Stimulated activated naive CD8-positive, alpha-beta T cell treated with anti-CD3 and anti-CD28 coated beads, Interleukin-15, Interleukin-2, amounts not matched to agents 100 ng/mL and 50 ng/mL, for 24 hours (primary cell): ENCODE results near the gene PHLPP1.
"Not testable (repeated sequence)": the region's sequence is repeated elsewhere in the genome, so short reads cannot be mapped to it uniquely, and the experiment has no call there.

Experiments used
- H3K27ac Mint-ChIP-seq: one replicate; pipeline ENCODE4 v1.8.0; 2021; ENCODE audit warnings: mild to moderate bottlenecking, mixed read lengths
- H3K27me3 Mint-ChIP-seq: one replicate; pipeline ENCODE4 v1.8.0; 2021; ENCODE audit warnings: mixed read lengths
- H3K36me3 Mint-ChIP-seq: one replicate; pipeline ENCODE4 v1.8.0; 2021; ENCODE audit warnings: low read depth, mixed read lengths
- H3K4me1 Mint-ChIP-seq: one replicate; pipeline ENCODE4 v1.8.0; 2021; ENCODE audit warnings: low read depth, mixed read lengths
- H3K4me3 Mint-ChIP-seq: one replicate; pipeline ENCODE4 v1.8.0; 2021; ENCODE audit warnings: mild to moderate bottlenecking, mixed read lengths
- H3K9me3 Mint-ChIP-seq: one replicate; pipeline ENCODE4 v1.8.0; 2021; ENCODE audit warnings: mixed read lengths

Gene PHLPP1

DNA sequence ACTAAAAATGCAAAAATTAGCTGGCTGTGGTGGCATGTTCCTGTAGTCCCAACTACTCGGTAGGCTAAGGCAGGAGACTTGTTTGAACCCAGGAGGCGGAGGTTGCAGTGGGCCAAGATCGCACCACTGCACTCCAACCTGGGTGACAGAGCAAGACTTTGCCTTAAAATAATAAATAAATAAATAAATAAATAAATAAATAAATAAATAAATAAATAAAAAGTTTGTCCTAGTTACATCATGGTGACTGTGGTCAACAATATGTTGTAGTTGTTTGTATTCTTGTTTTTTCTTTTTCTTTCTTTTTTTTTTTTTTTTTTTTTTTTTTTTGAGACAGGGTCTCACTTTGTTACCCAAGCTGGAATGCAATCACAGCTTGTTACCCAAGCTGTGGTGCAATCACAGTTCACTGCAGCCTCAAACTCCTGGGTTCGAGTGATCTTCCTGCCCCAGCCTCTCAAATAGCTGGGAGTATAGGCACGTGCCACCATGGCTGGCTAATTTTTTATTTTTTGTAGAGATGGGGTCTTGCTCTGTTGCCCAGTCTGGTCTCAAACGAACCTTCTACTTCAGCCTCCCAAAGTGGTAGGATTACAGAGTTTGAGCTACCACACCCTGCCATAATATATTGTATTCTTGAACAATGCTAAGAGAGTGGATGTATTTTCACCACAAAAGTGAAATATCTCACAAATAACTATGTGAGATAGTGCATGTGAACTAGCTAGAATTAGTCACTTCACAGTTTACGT lies 185.0 kb downstream of the PHLPP1 start:
- Mint-ChIP-seq H3K4me3 (no peak overlapping the region), H3K36me3 (peaks cover 61% of the 10 kb centered on the region), H3K27ac (no peak overlapping the region), H3K4me1 (peaks cover 4% of the 10 kb centered on the region), H3K27me3 (no peaks in the 10 kb centered on the region), H3K9me3 (no peaks in the 10 kb centered on the region)

DNA sequence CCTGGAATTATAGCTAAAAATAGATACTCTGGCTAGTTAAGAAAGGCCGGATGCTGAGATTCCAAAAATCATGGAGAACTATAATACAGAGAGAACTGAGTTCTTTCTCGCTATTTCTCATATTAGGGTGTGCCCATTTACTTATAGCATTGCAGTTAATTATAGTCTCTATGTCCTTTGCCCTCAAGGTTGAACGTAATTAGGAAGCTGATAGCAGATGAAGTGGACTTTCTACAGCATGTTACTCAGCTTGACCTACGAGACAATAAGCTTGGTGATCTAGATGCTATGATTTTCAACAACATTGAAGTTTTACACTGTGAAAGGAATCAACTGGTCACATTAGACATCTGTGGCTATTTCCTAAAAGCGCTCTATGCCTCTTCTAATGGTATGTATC lies 187.4 kb downstream of the PHLPP1 start:
- Mint-ChIP-seq H3K4me3 (no peak overlapping the region), H3K27ac (no peak overlapping the region), H3K4me1 (peaks cover 4% of the 10 kb centered on the region), H3K27me3 (no peaks in the 10 kb centered on the region), H3K9me3 (no peaks in the 10 kb centered on the region), H3K36me3 (peaks cover 62% of the 10 kb centered on the region)

DNA sequence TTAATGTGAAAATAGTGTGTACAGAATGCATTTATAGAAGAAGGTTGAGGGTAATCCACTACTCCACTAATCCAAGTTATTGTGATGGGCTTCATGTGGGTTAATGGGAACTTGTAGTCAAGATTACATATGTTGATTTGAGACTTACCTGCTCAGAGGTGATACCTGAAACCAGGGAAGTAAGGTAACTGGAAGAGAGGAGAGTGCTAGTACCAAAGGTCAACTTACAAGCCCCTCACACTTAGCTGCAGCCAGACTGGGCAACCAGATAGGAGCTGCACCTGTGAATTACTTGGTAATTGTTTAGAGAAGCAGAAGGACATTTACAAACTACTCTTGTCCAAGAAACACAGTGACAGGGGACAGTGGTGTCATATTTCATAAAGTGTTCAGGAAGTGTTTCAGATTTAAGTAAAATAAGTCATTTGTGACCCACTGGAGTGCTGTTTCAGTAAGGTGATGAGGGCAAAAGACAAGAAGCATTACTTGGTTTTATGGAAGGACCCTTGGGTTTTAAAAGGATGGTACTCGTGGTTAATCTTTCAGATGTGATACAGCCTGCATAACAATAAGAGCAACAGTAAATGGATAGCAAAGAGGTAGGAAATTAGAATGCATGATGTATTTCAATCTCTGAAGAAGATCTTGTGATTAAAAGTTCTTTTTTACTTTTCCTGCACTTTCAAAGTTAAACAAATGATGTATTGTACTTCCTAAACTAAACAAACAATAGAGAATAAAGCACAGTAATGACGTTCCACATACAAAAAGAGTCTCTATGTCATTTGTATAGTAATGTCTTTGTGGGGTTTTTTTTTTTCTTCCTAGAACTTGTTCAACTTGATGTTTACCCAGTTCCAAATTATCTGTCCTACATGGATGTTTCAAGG lies 189.3 kb downstream of the PHLPP1 start:
- H3K27me3 Mint-ChIP-seq = no peaks in the 10 kb centered on the region
- no peaks in the 10 kb centered on the region for H3K4me1 Mint-ChIP-seq
- H3K27ac Mint-ChIP-seq = no peak overlapping the region
- H3K4me3 Mint-ChIP-seq = no peak overlapping the region
- peaks cover 46% of the 10 kb centered on the region for H3K36me3 Mint-ChIP-seq
- no peaks in the 10 kb centered on the region for H3K9me3 Mint-ChIP-seq

DNA sequence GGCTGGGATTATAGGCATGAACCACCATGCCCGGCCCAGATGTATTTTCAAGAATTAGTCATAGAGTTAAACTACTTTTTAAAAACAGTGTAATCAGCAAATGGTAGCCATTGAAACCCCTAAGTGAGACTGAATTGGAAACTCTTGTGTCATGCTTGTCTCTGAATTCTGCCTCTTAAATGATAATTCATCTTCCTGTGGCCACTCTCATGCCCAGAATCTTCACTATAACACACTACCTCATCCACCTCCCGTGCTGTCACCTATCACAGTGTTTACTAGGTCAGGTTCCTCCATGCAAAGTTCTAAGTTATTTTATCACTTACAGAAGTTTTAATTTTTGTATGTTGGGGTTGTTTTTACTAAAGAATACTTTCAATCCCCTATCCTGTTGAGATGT lies 197.5 kb downstream of the PHLPP1 start:
- Mint-ChIP-seq H3K9me3 (no peaks in the 10 kb centered on the region), H3K27ac (no peak overlapping the region), H3K36me3 (peaks cover 5% of the 10 kb centered on the region), H3K4me1 (peaks cover 7% of the 10 kb centered on the region), H3K4me3 (no peak overlapping the region), H3K27me3 (no peaks in the 10 kb centered on the region)

DNA sequence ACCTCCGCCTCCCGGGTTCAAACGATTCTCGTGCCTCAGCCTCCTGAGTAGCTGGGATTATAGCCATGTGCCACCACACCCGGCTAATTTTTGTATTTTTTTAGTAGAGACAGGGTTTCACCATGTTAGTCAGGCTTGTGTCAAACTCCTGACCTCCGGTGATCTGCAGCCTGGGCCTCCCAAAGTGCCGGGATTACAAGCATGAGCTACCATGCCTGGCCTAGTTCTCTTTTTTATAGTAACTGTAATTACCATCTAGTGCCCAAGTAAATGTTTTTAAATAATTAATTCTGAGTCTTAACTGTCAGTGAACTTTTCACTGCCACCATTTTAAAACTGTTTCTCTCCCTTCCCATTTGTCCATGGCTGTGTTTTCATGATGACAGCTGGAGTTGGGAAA lies 198.5 kb downstream of the PHLPP1 start:
- not testable (repeated sequence) for H3K9me3 Mint-ChIP-seq, H3K4me3 Mint-ChIP-seq

DNA sequence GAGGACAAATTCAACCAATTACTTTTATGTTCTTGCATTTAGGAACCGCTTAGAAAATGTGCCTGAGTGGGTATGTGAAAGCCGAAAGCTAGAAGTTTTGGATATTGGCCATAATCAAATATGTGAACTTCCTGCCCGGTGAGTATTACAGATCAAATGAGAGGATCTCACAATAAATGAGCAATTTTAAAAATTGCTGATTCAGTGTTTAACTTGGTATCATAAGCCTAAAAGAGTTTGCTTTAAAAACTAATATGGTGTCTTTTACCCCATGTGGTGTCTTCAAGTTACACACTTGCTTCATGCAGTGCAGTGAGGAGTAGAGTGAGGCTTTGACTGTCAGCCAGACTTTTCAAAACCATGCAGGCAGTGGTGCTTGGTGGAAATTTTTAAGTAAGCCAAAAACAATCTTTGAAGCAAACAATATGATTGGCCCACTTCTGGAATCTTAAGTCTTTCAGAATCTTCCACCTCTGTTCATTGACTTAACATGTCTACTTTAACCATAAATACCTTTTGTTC lies 199.6 kb downstream of the PHLPP1 start:
- Mint-ChIP-seq H3K4me1 (peaks cover 7% of the 10 kb centered on the region), H3K27ac (no peak overlapping the region), H3K27me3 (no peaks in the 10 kb centered on the region), H3K4me3 (no peak overlapping the region), H3K36me3 (peaks cover 5% of the 10 kb centered on the region), H3K9me3 (no peaks in the 10 kb centered on the region)

More for the DNA sequence above, 198.5 kb downstream of the PHLPP1 start:
- H3K36me3 Mint-ChIP-seq, H3K27ac Mint-ChIP-seq, H3K27me3 Mint-ChIP-seq, H3K4me1 Mint-ChIP-seq: not testable (repeated sequence)

DNA sequence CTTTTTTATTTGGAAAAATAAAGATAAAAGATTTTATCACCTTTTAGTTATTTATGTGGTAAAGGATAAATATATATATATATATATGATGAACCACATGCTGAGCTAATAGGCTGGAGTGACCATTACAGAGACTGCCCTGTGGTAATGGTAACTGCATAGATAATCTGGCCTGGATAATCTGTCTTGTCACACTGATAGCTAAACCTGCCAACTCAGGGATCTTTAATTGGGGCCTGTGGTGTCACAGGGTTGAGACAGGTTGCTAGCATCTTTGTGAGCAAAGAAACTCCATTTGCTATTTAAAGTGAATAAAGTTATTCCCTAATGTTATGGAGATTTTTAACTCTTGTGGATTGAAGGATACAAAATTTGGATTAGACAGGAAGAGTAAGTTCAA lies 203.0 kb downstream of the PHLPP1 start:
- H3K27me3 Mint-ChIP-seq = no peaks in the 10 kb centered on the region
- peaks cover 3% of the 10 kb centered on the region for H3K4me1 Mint-ChIP-seq
- H3K27ac Mint-ChIP-seq = no peak overlapping the region
- H3K9me3 Mint-ChIP-seq = no peaks in the 10 kb centered on the region
- peaks cover 12% of the 10 kb centered on the region for H3K36me3 Mint-ChIP-seq
- H3K4me3 Mint-ChIP-seq = no peak overlapping the region

DNA sequence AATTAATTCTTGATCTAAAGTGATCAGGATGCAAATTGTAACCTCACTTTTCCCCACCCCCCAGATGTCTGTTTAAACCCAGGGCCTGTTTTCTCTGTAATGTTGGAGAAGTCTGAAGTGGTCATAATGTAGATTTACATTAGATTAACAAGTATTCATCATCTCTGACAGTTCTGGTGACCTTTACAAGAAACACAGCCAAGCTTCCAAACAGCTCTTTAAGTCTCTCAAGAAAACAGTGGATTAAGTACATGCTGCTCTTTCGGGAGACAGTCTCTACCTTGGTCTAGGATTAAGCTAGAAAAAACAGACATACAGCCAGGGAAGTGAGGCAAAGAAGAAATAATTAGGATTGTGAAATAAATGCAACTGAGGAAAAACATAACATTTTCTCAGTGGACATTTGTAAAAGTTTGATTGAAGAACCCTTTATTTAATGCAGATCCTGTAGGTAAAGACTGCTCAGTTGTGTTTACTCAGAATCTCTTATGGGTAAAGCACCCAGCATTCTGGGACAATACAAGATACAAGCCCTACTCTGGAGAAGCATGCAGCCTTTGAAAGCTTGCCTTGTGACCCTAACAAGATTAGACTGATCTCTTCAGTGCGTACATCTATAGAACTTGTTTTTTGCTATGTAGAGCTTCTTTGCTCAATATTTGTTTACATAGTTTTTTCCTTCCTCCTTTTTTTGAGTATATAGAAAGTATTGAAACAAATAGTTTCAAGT lies 203.9 kb downstream of the PHLPP1 start:
- H3K4me3 Mint-ChIP-seq = no peak overlapping the region
- no peaks in the 10 kb centered on the region for H3K9me3 Mint-ChIP-seq
- H3K27ac Mint-ChIP-seq = no peak overlapping the region
- H3K36me3 Mint-ChIP-seq = peaks cover 12% of the 10 kb centered on the region
- H3K4me1 Mint-ChIP-seq = peaks cover 3% of the 10 kb centered on the region
- H3K27me3 Mint-ChIP-seq = no peaks in the 10 kb centered on the region

DNA sequence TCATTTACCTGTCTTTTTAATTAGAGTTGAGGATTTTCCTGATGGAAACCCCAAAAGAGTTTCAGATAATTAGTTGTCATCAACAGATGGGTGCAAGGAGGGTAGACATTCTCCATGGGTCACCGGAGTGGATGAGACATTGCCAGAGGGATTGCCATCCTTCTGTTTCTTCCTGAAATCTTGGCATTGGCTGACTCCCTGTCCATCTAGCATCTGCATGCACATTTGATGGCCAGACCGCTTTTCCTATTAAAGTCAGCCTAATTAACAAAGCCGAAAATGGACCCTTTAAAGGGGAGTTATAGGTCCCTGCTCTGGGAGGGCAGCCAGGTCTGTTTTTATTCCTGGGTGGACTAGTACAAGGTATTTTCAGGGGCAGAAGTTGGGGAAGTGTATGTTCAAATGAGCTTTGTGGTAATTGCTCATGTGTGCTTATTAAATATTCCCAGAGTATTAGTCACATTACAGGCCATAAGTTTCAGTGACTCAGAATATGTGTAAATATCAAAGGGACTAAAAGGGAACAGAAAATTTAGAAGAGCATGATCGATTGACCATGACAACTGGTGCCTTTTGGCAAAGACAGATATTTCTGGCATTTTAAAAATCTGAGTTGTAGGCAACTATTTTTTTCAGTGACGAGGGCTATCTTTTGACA lies 209.8 kb downstream of the PHLPP1 start:
- H3K4me1 Mint-ChIP-seq = peaks cover 7% of the 10 kb centered on the region
- H3K27ac Mint-ChIP-seq = no peak overlapping the region

DNA sequence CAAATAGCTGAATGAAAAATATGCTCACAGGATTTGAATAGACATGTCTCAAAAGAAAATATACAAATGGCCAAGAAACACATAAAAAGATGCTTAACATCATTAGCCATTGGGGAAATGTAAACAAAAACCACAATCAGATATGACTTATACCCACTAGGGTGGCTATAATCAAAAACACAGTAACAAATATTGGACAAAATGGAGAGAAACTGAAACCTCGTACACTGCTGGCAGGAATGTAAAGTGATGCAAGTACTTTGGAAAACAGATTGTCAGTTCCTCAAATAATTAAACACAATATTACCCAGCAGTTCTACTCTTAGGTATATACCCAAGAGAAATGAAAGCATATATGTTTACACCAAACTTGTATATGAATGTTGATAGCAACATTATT lies 213.0 kb downstream of the PHLPP1 start:
- peaks cover 7% of the 10 kb centered on the region for H3K4me1 Mint-ChIP-seq
- no peaks in the 10 kb centered on the region for H3K27me3 Mint-ChIP-seq
- peaks cover 10% of the 10 kb centered on the region for H3K9me3 Mint-ChIP-seq
- H3K4me3 Mint-ChIP-seq = no peak overlapping the region
- no peak overlapping the region for H3K27ac Mint-ChIP-seq
- peaks cover 12% of the 10 kb centered on the region for H3K36me3 Mint-ChIP-seq

More for the DNA sequence above, 209.8 kb downstream of the PHLPP1 start:
- peaks cover 10% of the 10 kb centered on the region for H3K36me3 Mint-ChIP-seq
- H3K4me3 Mint-ChIP-seq = no peak overlapping the region
- H3K27me3 Mint-ChIP-seq = no peaks in the 10 kb centered on the region
- peaks cover 5% of the 10 kb centered on the region for H3K9me3 Mint-ChIP-seq

DNA sequence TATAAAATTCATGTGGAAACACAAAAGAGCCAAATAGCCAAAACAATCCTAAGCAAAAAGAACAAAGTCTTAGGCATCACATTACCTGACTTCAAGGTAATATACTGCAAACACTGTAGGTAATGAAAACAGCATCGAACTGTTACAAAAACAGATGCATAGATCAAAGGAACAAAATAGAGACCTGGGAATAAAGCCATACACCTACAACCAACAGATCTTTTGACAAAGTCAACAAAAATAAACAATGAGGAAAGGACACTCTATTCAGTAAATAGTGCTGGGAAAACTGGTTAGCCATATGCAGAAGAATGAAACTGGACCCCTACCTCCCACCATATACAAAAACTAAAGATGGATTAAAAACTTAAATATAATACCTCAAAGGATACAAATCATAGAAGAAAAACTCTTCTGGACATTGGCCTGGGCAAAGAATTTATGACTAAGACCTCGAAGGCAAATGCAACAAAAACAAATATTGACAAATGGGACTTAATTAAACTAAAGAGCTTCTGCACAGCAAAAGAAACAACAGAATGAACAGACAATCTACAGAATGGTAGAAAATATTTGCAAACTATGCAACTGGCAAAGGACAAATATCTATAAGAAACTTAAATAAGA lies 218.0 kb downstream of the PHLPP1 start:
- Mint-ChIP-seq H3K27ac (no peak overlapping the region), H3K4me1 (peaks cover 9% of the 10 kb centered on the region), H3K36me3 (peaks cover 12% of the 10 kb centered on the region), H3K9me3 (peaks cover 10% of the 10 kb centered on the region), H3K4me3 (no peak overlapping the region), H3K27me3 (no peaks in the 10 kb centered on the region)

DNA sequence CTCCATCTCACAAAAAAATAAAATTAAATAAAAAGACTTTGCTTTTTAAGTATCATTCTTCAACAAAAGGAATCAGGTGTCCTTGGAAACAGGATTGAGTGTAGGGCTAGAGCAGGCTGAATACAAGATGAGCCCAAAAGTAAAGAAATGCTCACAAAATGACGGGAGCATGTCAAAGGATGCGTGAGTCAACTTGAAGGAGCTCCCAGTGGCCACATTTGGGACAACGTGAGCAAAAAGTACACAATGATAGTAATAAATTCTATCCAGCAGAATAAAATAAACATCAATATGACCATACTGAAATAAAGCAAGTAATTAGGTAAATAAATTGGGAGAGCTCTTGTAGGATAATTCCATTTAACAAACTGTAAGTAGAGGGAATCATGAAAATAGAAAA lies 220.7 kb downstream of the PHLPP1 start:
- Mint-ChIP-seq H3K36me3 (peaks cover 4% of the 10 kb centered on the region), H3K27me3 (no peaks in the 10 kb centered on the region)

DNA sequence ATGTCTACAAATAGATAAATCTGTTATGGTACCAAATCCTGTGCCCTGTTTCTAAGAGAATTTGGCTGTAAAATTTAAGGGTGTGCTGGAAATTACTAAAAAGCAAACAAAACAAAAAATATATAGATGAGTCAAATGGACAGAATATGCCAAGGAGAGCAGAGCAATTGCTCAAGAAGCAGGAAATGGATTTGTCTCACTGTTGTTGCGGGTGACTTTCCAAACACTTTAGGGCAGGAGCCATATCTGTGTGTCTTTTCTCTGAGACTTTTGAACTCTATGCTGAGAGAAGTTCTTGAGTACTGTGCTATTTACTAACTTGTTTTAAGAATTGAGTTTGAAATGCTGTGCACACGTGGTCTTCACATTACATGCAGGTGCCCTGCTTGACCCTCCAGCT lies 221.7 kb downstream of the PHLPP1 start:
- peaks cover 4% of the 10 kb centered on the region for H3K36me3 Mint-ChIP-seq
- no peaks in the 10 kb centered on the region for H3K27me3 Mint-ChIP-seq
- no peak overlapping the region for H3K27ac Mint-ChIP-seq
- H3K4me3 Mint-ChIP-seq = no peak overlapping the region
- peaks cover 23% of the 10 kb centered on the region for H3K4me1 Mint-ChIP-seq
- no peaks in the 10 kb centered on the region for H3K9me3 Mint-ChIP-seq

More for the DNA sequence above, 220.7 kb downstream of the PHLPP1 start:
- no peak overlapping the region for H3K27ac Mint-ChIP-seq
- peaks cover 4% of the 10 kb centered on the region for H3K9me3 Mint-ChIP-seq
- peaks cover 23% of the 10 kb centered on the region for H3K4me1 Mint-ChIP-seq
- H3K4me3 Mint-ChIP-seq = no peak overlapping the region

DNA sequence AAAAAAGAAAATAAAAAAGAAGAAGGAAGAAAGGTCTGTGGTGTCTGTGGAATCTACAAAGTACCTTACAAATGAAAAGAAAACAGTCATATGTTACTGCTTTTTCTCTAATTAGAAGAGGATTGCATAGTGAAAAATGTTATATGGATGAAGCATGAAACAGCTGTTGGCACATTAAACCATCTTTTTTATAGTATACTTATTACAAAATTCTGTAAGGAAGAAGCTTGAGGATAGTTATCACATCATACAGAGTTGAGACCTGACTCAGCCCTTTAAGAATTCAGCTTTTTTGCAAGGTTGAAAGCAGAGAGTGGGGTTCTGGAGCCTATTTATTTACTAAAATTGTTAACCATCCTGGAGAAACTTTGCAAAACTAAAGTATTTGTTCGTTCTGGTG lies 222.7 kb downstream of the PHLPP1 start:
- Mint-ChIP-seq H3K9me3 (no peaks in the 10 kb centered on the region), H3K4me3 (no peak overlapping the region), H3K27me3 (no peaks in the 10 kb centered on the region), H3K36me3 (peaks cover 10% of the 10 kb centered on the region), H3K27ac (no peak overlapping the region), H3K4me1 (peaks cover 23% of the 10 kb centered on the region)
